EL (cell line): ENCODE measurements around the gene ZW10.

Experiments
- DNase-seq: peaks from one replicate; pipeline ENCODE4 v3.0.0-alpha.2; 2016

ZW10 gene

DNA sequence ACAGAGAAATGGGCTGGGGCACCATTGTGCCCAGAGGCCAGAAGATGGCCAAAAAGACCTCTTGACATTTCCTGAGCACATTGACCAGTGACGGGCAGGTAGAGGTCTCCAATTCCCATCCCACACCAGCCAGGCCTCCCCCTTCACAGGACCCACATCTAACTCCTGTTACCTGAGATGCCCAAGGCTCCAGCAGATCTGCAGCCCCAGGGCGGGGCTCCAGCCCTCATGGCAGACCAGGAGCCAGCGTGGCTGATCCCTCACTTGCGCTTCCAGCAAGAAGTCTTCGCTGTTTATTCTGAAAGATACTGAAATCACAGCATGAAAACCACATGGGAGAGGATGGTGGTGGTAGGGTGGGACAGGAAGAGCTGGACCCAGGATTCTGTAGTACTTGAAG, 76.4 kb downstream of the ZW10 start:
- no peak for DNase-seq

GRCh38 chr11:113695207-113695606, 78.3 kb downstream of the ZW10 start:
- no peak for DNase-seq

- no peak for DNase-seq
Observed at GRCh38 chr11:113694390-113694789, 79.1 kb downstream of the ZW10 start.

GRCh38 chr11:113693030-113693429, 80.5 kb downstream of the ZW10 start:
- DNase-seq, result no peak

- peak; percentile 87 for DNase-seq
Observed at GRCh38 chr11:113690619-113691569, 82.6 kb downstream of the ZW10 start.

DNA sequence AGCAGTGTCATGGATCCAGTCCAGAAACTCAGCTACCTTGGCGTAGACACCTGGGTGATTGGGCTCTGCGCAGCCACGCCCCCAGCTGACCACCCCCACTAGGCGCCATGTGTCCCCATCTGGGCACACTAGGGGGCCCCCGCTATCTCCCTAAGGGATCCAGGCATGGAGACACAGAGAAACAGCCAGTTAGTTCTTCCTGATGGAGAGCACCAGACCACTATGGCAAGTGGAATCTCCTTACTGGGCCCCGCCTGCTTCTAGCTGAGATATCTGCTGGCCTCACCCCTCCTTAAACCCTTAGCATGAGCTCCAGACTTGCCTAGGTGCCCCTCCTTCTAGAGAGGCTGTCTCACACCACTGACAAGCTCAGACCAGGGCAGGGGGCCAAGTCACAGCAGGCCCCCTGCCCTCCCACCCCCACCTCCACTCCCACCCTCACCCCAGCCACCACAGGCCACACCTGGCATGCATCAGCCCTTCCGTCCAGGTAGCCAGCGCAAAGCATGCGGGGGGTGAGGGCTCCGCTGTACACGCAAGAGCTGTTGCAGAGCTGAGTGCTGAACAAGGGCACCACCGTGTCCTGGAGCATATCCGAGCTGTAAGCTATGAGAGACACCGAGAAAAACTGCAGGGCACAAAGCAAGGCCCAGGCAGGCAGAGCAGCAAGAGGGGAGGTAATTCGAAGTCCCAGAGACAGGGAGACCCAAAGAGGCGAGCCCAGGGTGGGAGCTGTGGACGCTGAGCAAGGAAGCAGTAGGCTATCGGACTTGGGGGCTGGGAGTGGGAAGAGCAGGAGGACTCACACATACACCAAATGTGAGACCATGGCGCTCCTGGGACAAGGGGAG, 83.5 kb downstream of the ZW10 start:
- DNase-seq, result no peak

- no peak for DNase-seq
Observed at GRCh38 chr11:113685654-113686359, 87.7 kb downstream of the ZW10 start.

DNA sequence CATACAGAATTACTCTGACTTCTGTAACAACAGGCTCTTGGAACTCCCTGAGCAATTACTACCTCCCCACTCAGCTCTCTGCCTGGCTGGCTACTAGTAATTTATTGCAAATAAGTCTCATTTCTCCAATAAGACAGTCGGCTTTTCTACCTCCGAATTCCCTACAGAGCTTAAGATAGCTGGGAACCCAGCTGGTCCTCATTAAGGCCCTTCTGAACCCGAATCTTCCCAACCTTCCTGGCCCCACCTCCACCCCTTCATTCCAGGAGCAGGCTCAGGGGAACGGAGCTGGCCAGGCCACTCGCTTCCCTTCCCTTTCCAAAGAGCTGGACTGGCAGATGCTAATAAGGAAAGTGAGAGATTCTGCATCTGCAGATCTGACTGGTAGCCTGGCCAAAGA, 89.0 kb downstream of the ZW10 start:
- no peak for DNase-seq

- no peak for DNase-seq
Observed at GRCh38 chr11:113683481-113684046, 89.9 kb downstream of the ZW10 start.
